GM10248 (cell line): Measurements from ENCODE around the gene MPST.

Source experiments
- CTCF ChIA-PET: fragments of 300-600 bp; sonication (Branson Sonifier 250); formaldehyde crosslinking; extraction: SDS; loops from one replicate; lab custom pipeline; 2021; ENCODE audit warnings: antibody characterized with exemption; lab: Yijun Ruan, JAX
- POLR2A ChIA-PET: fragments of 350-650 bp; sonication (Branson Sonifier 250); formaldehyde crosslinking; extraction: SDS; loops from one replicate; lab custom pipeline; 2020; ENCODE audit warnings: antibody characterized with exemption; lab: Yijun Ruan, JAX
- DNase-seq: peaks from one replicate; pipeline ENCODE4 v3.0.0; 2012; ENCODE audit errors: extremely low spot score
- TF ChIP-seq, protein P1 (sequence below): IDR thresholded peaks from 2 replicates; pipeline ENCODE4 v1.5.1; 2012; ENCODE audit warnings: mild to moderate bottlenecking, low read depth; ENCODE audit errors: extremely low read depth, missing control alignments, control extremely low read depth

The MPST gene

GRCh38 chr22:37018086-37018814 lies 1.3 kb upstream of the MPST start:
- TF ChIP-seq, protein P1, sequence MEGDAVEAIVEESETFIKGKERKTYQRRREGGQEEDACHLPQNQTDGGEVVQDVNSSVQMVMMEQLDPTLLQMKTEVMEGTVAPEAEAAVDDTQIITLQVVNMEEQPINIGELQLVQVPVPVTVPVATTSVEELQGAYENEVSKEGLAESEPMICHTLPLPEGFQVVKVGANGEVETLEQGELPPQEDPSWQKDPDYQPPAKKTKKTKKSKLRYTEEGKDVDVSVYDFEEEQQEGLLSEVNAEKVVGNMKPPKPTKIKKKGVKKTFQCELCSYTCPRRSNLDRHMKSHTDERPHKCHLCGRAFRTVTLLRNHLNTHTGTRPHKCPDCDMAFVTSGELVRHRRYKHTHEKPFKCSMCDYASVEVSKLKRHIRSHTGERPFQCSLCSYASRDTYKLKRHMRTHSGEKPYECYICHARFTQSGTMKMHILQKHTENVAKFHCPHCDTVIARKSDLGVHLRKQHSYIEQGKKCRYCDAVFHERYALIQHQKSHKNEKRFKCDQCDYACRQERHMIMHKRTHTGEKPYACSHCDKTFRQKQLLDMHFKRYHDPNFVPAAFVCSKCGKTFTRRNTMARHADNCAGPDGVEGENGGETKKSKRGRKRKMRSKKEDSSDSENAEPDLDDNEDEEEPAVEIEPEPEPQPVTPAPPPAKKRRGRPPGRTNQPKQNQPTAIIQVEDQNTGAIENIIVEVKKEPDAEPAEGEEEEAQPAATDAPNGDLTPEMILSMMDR = no peak
- POLR2A ChIA-PET = no interaction called here
- CTCF ChIA-PET = interaction anchor here (1.2 to 5.6 kb wide), 6 partner anchors 9 to 236 kb away, joined by 3 to 29 read pairs (median 8); partner anchors contain the start of gene KCTD17
- no peak for DNase-seq

GRCh38 chr22:37018815-37019308 lies 680 bp upstream of the MPST start:
- CTCF ChIA-PET = interaction anchor here (0.9 to 5.6 kb wide), 9 partner anchors 11 to 236 kb away, joined by 3 to 29 read pairs (median 6); partner anchors contain the start of gene KCTD17
- no peak for DNase-seq
- TF ChIP-seq, protein P1 = no peak

DNA sequence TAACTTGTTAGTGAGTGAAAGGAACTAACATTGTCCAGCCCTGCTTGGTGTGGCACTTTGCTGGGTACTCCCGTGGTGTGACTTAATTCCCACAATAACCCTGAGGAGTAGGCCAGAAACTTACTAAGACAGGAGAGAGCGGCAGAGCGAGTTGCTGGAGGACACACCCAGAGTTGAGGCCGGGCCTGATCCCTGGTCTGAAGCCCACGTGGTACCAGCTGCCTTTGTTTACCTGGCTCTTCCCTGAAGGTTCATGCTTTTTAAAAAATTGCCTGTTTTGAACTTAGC lies 594 bp downstream of the MPST start:
- TF ChIP-seq, protein P1 = no peak
- ChIA-PET POLR2A (no interaction called here), CTCF (interaction anchor here (0.6 to 4.4 kb wide), 11 partner anchors 10 to 237 kb away, joined by 3 to 40 read pairs (median 7); a partner anchor contains a TSS)
- no peak for DNase-seq

More at GRCh38 chr22:37018815-37019308, 680 bp upstream of the MPST start:
- POLR2A ChIA-PET = interaction anchor here (1.0 kb wide), 1 partner anchor 108 kb away, joined by 3 read pairs; no protein-coding TSS in a partner anchor

DNA sequence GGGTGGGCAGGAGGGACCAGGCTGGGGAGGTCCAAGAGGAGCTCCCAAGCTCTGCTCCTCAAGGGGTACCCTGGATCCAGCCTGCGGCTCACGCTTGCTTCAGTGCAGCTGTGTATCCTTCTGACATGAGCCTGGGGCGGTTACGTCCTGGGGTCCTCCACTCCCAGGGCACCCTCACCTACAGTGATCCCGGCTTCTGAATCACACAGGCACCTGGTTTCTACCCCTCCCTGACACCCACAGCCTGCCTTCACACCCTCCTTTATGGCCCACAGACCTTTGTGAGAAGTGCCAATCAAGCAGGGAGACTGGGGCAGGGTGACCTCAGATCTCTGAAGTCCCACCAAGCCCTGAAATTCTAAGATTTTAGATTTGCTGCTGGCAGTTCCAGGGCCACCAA lies 1.5 kb downstream of the MPST start:
- ChIA-PET POLR2A (no interaction called here), CTCF (interaction anchor here (0.7 to 4.4 kb wide), 20 partner anchors 8 to 245 kb away, joined by 3 to 40 read pairs (median 4); partner anchors contain the start of gene IFT27)
- no peak for DNase-seq
- TF ChIP-seq, protein P1 = no peak

- POLR2A ChIA-PET = no interaction called here
- CTCF ChIA-PET = interaction anchor here (0.6 to 4.4 kb wide), 22 partner anchors 9 to 747 kb away, joined by 3 to 40 read pairs (median 4); partner anchors contain the start of gene IFT27
- TF ChIP-seq, protein P1 = peak; percentile 81
- peak; percentile 82 for DNase-seq
These were observed 2.4 kb downstream of the MPST start for GRCh38 chr22:37021710-37022482.
